EH (cell line): ENCODE results near the gene CCT6B.
A peak's percentile ranks its signal among the peaks of the same experiment; 100 is the strongest.
"Not testable (repeated sequence)": the region's sequence is repeated elsewhere in the genome, so short reads cannot be mapped to it uniquely, and the experiment has no call there.

Source experiments
- DNase-seq: peaks from one replicate; pipeline ENCODE4 v3.0.0-alpha.2; 2015; ENCODE audit warnings: low read depth

Gene CCT6B, protein sequence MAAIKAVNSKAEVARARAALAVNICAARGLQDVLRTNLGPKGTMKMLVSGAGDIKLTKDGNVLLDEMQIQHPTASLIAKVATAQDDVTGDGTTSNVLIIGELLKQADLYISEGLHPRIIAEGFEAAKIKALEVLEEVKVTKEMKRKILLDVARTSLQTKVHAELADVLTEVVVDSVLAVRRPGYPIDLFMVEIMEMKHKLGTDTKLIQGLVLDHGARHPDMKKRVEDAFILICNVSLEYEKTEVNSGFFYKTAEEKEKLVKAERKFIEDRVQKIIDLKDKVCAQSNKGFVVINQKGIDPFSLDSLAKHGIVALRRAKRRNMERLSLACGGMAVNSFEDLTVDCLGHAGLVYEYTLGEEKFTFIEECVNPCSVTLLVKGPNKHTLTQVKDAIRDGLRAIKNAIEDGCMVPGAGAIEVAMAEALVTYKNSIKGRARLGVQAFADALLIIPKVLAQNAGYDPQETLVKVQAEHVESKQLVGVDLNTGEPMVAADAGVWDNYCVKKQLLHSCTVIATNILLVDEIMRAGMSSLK

DNA sequence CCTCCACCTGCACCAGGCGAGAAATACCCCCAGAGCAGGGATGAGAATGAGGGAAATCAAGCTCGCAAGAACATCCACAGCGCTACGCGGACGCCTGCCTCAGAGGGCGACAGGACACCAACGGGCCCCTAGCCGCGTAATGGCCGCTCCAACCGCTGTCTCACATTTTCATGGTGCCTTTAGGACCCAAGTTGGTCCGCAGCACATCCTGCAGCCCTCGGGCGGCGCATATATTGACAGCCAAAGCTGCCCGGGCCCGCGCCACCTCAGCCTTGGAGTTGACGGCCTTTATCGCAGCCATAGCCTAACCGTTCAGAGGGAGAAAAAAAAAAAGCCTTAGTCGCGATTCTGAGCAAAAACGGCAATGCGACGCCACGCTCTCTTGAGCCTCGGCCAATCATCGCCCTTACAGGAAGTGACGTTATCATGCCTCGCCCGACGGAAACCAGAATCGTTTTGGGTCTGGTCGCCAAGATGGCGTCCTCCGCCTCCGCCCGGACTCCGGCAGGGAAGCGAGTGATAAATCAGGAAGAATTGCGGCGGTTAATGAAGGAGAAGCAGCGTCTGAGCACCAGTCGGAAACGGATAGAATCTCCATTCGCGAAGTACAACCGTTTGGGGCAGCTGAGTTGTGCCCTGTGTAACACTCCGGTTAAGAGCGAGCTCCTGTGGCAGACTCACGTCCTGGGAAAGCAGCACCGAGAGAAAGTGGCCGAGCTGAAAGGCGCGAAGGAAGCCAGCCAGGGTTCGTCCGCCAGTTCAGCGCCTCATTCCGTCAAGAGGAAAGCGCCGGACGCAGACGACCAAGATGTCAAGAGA lies at the start of gene CCT6B, which contains the start of gene ZNF830:
TSS of gene CCT6B (minus strand) at position 368 of the 819 bp plus-strand sequence. CDS start at position 301, 67 bp downstream.
TSS of gene ZNF830 (plus strand) at position 448 of the 819 bp plus-strand sequence. CDS start at position 475, 27 bp downstream.
- peak; percentile 95 for DNase-seq

DNA sequence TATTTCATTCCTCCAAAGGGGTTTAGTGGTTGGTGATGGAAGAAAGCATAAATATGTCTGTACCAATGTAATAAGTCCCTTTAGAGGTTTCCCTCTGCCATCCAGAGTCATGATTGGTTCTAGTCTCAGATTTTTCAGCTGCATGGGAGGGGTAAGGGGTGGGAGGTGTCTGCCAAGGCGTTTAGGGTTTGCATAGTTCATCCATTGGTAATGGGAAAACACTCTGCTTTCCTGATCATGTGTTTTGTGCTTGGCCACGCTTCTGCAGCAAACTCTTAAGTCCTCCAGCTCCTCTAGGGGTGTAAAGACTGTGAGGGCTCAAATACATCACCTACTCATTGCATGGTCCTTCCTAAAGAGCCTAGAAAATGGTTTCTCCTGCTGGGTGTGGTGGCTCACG lies 48.8 kb upstream of the CCT6B start:
- DNase-seq: peak; percentile 13

DNA sequence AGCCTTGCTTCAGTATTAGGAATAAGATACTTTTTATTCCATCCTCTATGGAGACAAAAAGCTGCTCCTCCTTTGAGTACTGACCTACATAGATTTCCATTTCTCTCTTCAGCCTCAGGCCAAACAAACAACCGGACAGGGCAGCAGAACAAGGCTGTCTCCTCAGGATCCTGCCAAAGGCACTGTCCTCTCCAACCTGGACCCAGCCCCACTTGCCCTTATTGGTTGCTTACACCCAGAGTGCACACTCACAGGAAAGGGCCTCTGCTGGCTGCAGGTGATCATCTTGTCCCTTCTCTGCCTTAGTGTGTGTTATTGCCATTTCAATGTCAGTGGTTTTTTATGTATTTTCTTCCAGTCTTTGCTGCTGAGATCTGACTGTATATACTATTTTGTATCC lies 45.7 kb upstream of the CCT6B start:
- DNase-seq: no peak

DNA sequence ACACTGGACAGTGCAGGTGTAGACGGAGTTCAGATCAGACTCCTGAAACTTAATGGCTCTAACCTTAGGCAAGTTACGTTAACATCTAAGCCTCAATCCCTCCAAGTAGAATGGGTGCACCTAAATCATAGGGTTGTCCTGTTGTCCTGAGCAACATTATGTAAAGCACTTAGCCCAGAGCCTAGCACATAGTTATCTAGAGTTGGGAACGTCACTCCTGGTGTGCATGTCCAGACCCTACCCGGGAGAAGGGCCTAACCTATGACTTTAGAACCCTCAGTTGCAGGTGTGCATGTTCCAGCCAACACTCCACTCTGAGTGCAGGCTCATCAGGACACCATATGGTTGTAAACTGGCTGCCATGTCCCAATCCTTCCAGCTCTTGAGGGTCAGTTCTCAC lies 45.1 kb upstream of the CCT6B start:
- no peak for DNase-seq

DNA sequence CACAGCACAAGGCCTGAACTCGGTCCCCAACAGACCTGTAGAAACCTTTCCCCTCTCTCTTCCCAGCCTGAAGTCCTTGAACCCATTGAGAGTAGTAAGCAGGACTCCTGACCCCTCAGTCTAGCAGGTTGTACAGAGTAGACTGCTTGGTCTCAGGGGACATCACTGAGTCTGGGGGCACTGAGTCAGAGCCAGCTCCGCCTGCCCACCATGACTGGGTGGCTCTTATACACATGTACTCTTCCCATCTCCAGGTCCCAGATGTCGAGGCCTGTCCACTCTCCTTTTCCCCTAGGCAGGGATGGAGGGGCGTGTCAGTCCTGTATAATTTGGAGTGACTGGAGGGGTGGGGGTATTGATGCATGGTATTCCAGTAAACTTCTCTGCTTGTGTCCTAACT lies 42.5 kb upstream of the CCT6B start:
- no peak for DNase-seq

DNA sequence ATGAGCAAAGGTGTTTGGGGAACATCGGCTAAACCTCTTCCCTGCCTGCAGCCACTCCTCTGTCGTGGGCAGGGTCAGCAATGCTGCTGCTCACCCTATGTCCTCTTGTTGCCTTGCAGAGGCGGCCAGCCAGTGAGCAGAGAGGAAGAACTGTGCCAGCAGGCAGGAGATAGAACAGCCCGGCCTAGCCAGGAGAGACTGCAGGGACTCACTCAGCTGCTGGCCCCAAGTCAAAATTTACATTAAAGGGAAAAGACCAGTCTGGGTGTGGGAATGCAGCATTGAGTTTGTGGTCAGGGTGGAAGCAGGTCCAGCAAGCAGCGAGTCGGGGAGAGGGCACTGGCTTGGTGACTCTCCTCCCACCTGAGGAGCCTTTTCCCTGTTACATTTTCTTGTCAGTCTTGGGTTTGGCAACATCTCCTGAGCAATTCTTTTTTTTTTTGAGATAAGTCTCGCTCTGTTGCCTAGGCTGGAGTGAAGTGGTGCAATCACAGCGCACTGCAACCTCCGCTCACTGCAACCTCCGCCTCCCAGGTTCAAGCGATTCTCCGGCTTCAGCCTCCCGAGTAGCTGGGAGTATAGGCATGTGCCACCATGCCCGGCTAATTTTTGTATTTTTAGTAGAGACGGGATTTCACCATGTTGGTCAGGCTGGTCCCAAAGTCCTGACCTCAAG lies 41.8 kb upstream of the CCT6B start:
- no peak for DNase-seq

DNA sequence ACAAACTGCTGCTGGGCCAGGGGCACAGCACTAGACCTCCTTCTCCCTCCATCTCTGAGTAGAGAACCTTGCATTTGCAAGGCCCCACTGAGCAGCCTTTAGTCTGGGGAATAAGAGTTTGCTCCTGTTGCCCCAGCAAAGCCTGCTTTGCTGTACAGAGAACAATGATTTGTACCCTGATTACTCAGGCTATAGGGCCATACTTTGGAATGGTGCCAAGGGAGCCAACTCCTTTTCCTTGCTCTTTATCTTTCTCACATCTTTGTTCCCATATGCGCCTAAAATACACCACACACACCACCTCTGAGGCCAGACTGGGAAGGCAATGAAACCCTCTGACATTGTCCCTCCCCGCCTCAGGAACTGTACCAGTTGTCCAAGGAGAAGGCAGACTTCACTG lies 40.3 kb upstream of the CCT6B start:
- DNase-seq: peak; percentile 12

DNA sequence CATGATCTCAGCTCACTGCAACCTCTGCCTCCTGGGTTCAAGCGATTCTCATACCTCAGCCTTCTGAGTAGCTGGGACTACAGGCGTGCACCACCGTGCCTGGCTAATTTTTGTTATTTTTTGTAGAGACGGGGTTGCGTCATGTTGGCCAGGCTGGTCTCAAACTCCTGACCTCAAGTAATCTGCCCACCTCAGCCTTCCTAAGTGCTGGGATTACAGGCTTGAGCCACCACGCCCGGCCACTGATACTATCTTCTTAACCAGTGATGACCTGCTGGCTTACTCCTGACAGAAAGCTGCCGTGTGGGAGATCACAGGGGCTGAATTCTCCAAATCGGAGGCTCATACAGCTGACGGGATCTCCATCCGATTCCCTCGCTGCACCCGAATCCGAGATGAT lies 39.7 kb upstream of the CCT6B start:
- DNase-seq: not testable (repeated sequence)

DNA sequence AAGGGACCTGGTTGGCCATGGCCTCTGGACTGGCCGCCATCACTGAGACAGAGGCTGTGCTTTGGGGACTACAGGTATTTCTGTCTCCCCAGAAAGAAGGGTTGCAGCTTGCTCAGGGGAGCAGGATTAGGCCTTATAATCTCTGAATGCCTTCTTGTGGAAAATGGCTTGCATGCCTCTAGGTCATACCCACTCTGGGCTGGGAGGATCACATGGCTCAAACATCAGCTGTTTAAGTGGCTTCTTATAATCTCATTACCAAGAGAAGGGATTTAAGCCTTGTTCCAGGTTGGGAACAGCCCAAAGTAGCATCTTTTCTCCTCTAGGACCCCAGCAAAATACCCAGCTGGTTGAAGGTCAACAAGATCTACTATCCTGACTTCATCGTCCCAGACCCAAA lies 38.2 kb upstream of the CCT6B start:
- no peak for DNase-seq

DNA sequence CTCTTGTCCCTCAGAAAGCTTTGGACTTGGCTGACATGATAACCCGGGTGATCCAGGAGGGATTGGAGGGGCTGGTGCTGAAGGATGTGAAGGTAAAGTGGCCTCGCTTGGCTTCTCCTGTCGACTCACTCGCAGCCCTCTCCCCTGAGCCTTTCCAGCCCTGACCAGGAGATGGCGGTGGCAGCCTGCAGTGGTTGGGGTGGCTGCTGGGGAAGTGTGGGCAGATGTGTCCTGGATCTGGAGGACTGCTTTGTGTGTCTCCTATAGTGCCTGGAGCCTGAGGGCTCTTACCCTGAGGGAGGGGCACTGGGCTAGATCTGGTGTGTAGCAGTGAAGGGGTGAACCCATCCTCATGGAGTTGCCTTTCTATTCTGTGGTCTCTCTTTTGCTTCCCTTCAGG lies 36.9 kb upstream of the CCT6B start:
- peak; percentile 68 for DNase-seq

DNA sequence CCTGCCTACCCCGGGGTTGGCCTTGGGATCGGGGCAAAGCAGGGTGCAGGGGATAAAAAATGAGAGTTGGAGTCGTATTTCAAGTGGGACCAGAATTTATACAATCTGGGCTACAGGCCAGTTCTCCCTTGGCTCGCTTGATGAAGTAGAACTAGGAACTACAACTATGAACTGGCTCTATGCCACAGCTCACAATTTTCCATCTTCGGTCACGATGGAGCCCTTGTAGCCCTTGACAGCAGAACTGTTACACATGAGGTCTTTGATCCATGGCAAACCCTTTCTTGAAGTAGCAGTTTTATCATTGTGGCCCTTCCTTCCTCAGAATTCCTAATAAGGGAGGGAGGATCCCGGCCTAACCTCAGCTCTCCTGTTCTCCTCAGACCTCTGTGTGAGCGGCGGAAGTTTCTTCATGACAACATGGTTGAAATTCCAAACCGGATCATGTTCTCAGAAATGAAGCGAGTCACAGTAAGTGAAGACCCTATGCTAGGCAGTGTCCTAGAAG lies 36.1 kb upstream of the CCT6B start:
- peak; percentile 80 for DNase-seq

DNA sequence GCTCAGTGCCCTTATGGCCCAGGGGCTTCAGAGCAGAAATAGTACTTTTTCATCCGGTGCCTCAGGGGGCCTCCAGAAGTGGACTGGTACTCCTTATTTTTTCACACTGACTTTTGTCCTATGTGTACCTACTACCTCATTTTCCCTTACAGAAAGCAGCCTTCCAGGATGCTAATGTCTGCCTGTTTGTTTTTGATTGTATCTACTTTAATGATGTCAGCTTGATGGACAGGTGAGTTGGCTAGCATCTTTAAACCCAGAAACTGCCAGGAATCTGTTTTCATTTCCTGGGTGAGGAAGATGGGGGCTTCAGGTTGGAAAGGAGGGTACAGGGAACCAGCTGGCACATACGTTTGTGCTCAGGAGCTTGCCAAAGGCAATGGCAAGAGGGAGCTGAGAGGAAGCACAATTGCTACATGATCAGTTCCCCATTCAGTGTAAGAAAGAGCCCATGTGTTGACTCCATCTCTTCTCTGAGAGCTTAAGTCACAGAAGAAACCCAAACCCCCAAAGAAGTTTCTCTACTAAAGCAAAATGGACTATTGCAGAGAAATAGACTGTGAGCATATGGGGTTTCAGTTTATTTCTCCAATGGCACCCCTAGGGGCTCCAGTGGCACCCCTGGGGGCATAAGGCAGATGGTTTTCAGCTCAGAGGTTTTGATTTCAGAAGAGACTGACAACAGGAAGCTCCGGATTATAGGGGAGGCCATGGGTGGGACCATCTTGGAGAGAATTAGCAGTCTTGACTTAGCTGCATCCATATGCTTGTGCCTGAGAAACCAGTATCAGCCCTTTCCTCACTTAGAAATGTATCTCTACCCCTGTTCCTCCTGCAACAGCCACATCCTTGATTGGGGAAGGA lies 35.4 kb upstream of the CCT6B start:
- no peak for DNase-seq

DNA sequence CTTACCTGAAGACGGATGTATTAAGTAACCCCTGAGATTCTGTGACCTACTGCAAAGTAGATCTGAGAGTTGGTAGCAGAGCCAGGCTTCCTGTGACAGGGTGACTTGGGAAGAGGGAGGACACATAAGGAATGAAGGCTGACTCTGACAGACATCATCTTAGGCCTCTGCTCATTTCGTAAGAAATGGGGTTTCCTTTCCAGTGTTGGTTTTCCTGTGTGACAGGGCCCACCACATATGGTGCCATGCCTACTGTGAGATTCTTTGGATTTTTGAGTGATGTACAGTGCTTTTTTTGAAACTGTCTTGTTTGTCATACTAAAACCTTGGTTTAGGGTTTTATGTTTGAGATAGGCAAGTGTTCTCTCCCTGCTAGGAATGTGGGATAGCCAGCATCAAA lies 31.8 kb upstream of the CCT6B start:
- DNase-seq: peak; percentile 37

DNA sequence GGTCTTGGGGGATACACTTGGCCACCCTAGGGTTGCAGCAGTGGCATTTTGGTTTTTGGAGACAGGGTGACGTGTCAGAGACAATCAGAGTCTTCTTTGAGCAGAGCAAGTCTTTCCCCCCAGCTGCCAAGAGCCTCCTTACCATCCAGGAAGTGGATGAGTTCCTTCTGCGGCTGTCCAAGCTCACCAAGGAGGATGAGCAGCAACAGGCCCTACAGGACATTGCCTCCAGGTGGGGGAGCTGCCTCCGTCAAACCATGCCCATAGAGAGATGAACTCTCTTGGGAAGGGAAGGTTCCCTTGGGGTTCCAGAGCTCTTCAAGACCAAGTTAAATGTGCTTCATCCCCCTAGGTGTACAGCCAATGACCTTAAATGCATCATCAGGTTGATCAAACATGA lies 30.3 kb upstream of the CCT6B start:
- DNase-seq: no peak

DNA sequence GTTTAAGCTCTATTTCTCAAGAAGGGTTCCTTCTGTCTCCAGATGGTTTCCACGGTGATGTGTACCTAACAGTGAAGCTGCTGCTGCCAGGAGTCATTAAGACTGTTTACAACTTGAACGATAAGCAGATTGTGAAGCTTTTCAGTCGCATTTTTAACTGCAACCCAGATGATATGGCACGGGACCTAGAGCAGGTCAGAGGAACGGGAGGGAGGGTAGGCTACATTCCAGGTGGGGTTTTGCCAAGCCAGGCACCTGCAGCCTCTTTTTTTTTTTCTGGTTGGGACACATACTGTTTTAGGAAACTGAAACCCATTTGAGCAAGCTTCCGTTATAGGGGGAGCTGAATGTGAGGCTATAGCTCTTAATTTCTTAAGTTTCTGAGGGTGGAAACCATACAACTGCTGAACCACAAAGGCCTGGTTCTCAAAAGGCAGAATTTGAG lies 29.7 kb upstream of the CCT6B start:
- no peak for DNase-seq

DNA sequence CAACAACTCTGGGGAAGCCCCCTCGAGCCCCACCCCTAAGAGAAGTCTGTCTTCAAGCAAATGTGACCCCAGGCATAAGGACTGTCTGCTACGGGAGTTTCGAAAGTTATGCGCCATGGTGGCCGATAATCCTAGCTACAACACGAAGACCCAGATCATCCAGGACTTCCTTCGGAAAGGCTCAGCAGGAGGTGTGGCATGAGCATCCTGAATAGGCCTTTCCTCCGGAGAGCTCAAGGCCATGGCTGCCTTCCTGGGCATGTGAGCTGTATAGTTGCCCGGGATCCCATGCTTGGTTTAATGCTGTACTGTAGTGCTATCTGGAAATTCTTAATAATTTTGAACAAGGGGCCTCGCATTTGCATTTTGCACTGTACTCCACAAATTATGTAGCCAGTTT lies 28.2 kb upstream of the CCT6B start:
- no peak for DNase-seq

DNA sequence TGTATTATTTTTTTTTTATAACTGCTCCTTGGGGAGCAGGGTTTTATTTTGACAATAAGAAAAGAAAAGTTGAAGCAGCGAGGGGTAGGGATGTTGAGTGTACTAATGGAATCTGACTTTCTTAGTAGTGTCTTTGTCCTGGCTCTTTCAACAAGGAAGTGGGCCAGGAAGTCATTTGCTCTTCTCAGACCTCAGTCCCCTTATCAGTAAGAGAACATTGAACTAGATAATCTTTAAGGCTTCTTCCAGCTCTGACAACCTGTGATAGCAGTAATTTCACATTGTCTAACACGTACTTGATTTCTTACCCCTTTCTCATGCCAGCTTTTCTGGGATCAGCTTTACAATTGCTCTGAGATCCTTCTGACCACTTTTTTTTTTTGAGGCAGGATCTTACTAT lies 27.4 kb upstream of the CCT6B start:
- DNase-seq: no peak

DNA sequence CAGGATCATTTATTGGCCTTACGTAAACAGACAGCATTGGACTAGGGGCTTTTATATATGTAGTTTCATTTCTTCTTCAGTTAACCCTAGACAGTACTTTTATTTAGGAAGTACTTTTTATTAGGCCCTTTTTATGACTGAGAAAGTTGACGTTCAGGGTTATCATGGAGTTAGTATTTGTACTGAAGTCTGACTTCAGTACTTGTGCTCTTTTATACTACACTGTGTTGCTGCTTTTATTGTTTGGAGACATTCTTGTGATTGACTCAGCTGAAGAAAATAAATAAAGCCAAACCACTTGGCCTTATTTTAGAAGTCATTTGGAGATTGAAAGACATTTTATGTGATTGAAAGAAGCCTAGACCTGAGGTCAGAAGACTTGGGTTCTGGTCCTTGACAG lies 26.0 kb upstream of the CCT6B start:
- no peak for DNase-seq

DNA sequence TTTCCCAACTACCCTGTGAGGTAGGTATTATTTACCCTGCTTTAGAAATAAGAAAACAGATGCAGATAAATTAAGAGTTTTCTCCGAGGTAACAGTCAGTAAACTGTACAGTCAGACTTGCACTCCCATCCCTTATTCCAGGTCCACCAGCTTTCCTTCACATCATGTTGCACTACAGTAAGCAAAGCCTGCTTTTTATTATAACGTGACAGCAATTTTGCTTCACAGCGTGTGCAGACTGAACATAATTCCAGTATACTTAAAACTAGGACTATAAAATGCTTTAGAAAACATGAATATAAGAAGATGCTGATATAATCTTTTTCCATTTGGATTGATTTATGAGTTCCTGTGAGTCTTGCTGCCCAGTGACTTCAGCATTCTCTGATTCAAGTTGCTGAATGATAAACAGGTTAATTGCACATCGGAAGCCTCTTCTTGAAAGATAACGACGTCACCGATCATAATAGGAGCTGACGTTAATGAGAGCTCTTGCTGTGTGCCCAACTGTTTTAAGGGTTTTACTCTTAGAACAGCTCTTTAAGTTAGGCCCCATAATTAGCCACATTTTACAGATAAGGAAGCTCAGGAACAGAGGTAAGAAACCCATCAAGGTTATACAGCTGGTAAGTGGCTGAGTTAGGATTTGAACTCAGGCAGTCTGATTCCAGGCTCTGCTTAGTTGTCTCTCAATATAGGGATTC lies 20.4 kb upstream of the CCT6B start:
- DNase-seq: peak; percentile 55
